ENCODE results near the gene EIF4G3.

GRCh38 chr1:21154717-21155116 is 22.0 kb downstream of the EIF4G3 start:
- no peak for TF ChIP-seq JUND (IDR thresholded peaks at IDR 0.05; ENCODE audit: low read depth, low read length)
- no peak for TF ChIP-seq POLR2A (IDR thresholded peaks at IDR 0.05; ENCODE audit: low read depth, low read length)
- TF ChIP-seq NBN (IDR thresholded peaks at IDR 0.05): no peak
- TF ChIP-seq CTCF (IDR thresholded peaks at IDR 0.05 in 2 of 3, conservative IDR thresholded peaks at IDR 0.05 in 1 of 3; ENCODE audit: control insufficient read depth in 2 of 3, extremely low read depth in 1 of 3, insufficient read depth in 1 of 3, low read depth in 3 of 3, low read length in 3 of 3): no peak
- no peak for TF ChIP-seq PRDM15 (CRISPR knock-in tag; IDR thresholded peaks at IDR 0.05)
- no peak for TF ChIP-seq RAD51 (IDR thresholded peaks at IDR 0.05)
- no peak for TF ChIP-seq ZNF384 (IDR thresholded peaks at IDR 0.05; ENCODE audit: borderline replicate concordance, low read depth, low read length)
- TF ChIP-seq IRF3 (IDR thresholded peaks at IDR 0.05): no peak

Measured in GM12878 (cell line).